Suppressor macrophage treated with lipopolysaccharide for 4 hours (primary cell): ENCODE data around the gene CEP68.
"Not testable (repeated sequence)": the region's sequence is repeated elsewhere in the genome, so short reads cannot be mapped to it uniquely, and the experiment has no call there.

Experiments
- DNase-seq: peaks from one replicate; pipeline ENCODE4 v3.0.0-alpha.2; 2020

The CEP68 gene

GRCh38 chr2:65032019-65032975 lies 23.9 kb upstream of the CEP68 start:
- no peak for DNase-seq

- DNase-seq, result peak; percentile 33
Observed at GRCh38 chr2:65033178-65033577, 23.0 kb upstream of the CEP68 start.

GRCh38 chr2:65033667-65034066 lies 22.5 kb upstream of the CEP68 start:
- not testable (repeated sequence) for DNase-seq

GRCh38 chr2:65035351-65035943 lies 20.8 kb upstream of the CEP68 start:
- no peak for DNase-seq

- DNase-seq, result no peak
Observed at GRCh38 chr2:65037178-65037577, 19.0 kb upstream of the CEP68 start.

GRCh38 chr2:65039640-65040039 lies 16.6 kb upstream of the CEP68 start:
- no peak for DNase-seq

GRCh38 chr2:65040400-65041261 lies 15.6 kb upstream of the CEP68 start:
- peak; percentile 94 for DNase-seq

- DNase-seq, result no peak
Observed at GRCh38 chr2:65043001-65043400, 13.2 kb upstream of the CEP68 start.

- no peak for DNase-seq
Observed at GRCh38 chr2:65044097-65044735, 12.0 kb upstream of the CEP68 start.

- DNase-seq, result no peak
Observed at GRCh38 chr2:65045651-65046050, 10.6 kb upstream of the CEP68 start.

- no peak for DNase-seq
Observed at GRCh38 chr2:65046633-65047407, 9.4 kb upstream of the CEP68 start.

- peak; percentile 47 for DNase-seq
Observed at GRCh38 chr2:65049010-65049639, 7.1 kb upstream of the CEP68 start.

- no peak for DNase-seq
Observed at GRCh38 chr2:65050931-65051330, 5.3 kb upstream of the CEP68 start.

GRCh38 chr2:65053199-65053598 lies 3.0 kb upstream of the CEP68 start:
- DNase-seq, result peak; percentile 84

GRCh38 chr2:65054749-65055421 lies 1.3 kb upstream of the CEP68 start:
- no peak for DNase-seq

- peak; percentile 37 for DNase-seq
Observed at GRCh38 chr2:65055422-65056214, 598 bp upstream of the CEP68 start.

- DNase-seq, result no peak
Observed at GRCh38 chr2:65057054-65057375, 799 bp downstream of the CEP68 start.

- DNase-seq, result peak; percentile 76
Observed at GRCh38 chr2:65057391-65058052, 1.3 kb downstream of the CEP68 start.

GRCh38 chr2:65059071-65059470 lies 2.9 kb downstream of the CEP68 start:
- no peak for DNase-seq
